HL-60 (cell line): Measurements from ENCODE around the gene DPP6.

Source experiments
- POLR2AphosphoS5 ChIP-seq: IDR thresholded peaks from 2 replicates; pipeline ENCODE4 v1.6.1; 2012; ENCODE audit warnings: low read depth
- SPI1 ChIP-seq: IDR thresholded peaks from 2 replicates; pipeline ENCODE4 v1.6.1; 2012; ENCODE audit warnings: low read depth, mild to moderate bottlenecking, borderline replicate concordance
- TF ChIP-seq, protein P1 (sequence below): IDR thresholded peaks from 2 replicates; pipeline ENCODE4 v1.6.1; 2012; ENCODE audit warnings: low read depth; ENCODE audit not compliant: insufficient replicate concordance
- TF ChIP-seq, protein P2 (sequence below): IDR thresholded peaks from one replicate; pipeline ENCODE4 v1.5.1; 2011; ENCODE audit warnings: low read length, control low read depth, inconsistent platforms; ENCODE audit not compliant: insufficient read depth

DNA sequence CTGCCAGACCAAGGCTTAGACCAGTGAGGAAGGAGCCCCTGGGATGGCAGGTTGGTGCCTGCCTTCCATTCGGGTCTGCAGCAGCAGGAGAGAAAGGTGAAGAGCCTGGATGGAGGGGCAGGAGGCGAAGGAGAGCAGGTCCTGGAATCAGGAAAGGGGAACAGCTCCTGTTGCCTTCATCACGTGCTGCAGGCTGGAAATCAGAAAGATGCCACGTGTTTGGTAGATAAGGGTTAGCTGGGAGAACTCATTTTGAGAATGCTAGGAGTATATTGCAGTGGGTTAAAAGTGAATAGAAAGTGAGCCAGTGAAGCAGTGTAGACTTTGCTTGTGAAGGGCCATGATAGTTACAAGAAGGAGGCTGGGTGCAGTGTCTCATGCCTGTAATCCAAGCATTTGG lies 579.0 kb downstream of the DPP6 start:
- TF ChIP-seq, protein P1, sequence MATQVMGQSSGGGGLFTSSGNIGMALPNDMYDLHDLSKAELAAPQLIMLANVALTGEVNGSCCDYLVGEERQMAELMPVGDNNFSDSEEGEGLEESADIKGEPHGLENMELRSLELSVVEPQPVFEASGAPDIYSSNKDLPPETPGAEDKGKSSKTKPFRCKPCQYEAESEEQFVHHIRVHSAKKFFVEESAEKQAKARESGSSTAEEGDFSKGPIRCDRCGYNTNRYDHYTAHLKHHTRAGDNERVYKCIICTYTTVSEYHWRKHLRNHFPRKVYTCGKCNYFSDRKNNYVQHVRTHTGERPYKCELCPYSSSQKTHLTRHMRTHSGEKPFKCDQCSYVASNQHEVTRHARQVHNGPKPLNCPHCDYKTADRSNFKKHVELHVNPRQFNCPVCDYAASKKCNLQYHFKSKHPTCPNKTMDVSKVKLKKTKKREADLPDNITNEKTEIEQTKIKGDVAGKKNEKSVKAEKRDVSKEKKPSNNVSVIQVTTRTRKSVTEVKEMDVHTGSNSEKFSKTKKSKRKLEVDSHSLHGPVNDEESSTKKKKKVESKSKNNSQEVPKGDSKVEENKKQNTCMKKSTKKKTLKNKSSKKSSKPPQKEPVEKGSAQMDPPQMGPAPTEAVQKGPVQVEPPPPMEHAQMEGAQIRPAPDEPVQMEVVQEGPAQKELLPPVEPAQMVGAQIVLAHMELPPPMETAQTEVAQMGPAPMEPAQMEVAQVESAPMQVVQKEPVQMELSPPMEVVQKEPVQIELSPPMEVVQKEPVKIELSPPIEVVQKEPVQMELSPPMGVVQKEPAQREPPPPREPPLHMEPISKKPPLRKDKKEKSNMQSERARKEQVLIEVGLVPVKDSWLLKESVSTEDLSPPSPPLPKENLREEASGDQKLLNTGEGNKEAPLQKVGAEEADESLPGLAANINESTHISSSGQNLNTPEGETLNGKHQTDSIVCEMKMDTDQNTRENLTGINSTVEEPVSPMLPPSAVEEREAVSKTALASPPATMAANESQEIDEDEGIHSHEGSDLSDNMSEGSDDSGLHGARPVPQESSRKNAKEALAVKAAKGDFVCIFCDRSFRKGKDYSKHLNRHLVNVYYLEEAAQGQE = no peak
- TF ChIP-seq, protein P2, sequence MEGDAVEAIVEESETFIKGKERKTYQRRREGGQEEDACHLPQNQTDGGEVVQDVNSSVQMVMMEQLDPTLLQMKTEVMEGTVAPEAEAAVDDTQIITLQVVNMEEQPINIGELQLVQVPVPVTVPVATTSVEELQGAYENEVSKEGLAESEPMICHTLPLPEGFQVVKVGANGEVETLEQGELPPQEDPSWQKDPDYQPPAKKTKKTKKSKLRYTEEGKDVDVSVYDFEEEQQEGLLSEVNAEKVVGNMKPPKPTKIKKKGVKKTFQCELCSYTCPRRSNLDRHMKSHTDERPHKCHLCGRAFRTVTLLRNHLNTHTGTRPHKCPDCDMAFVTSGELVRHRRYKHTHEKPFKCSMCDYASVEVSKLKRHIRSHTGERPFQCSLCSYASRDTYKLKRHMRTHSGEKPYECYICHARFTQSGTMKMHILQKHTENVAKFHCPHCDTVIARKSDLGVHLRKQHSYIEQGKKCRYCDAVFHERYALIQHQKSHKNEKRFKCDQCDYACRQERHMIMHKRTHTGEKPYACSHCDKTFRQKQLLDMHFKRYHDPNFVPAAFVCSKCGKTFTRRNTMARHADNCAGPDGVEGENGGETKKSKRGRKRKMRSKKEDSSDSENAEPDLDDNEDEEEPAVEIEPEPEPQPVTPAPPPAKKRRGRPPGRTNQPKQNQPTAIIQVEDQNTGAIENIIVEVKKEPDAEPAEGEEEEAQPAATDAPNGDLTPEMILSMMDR = no peak
- TF ChIP-seq POLR2AphosphoS5 (no peak), SPI1 (no peak)
